Measurements from ENCODE around the gene CCNJ. TPM values are rescaled to one million over a fixed set of nuclear protein-coding genes. Genes with fewer than 3 reads are reported as not detected.
A peak's percentile ranks its signal among the peaks of the same experiment; 100 is the strongest.

Gene CCNJ
- total and polyA plus RNA-seq, 9 of the 15 experiments (the other 6 are each of a cell fraction or from before 2014, with no cell fraction given) = 0.69 to 15.7 (median 9.2) TPM

DNA sequence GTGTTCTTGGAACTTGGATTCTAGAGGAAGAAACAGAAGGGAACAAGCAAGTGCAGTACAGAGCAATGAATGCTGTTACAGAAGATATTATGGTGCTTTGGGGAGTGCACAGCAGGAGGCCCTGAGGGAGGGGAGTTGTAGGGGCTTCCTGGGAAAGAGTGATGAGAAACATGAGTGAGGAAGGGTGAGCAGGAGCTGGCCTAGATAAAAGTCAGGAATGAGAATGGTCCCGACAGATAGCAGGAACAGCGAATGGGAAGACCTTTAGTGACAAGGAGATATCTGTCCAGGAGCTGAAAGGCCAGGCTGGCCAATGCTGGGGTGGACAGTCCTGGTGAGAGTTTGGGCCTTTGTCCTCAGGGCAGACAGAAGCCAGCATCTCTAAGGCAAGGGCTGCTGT is 20.6 kb upstream of the CCNJ start (continued):
- no peak for TF ChIP-seq ATF7 (IDR thresholded peaks at IDR 0.05)
- peak; percentile 61 for TF ChIP-seq MTA2 (IDR thresholded peaks at IDR 0.05; ENCODE audit: low read depth)
- no peak for TF ChIP-seq ZNF431 (CRISPR knock-in tag; IDR thresholded peaks at IDR 0.05)
- no peak for TF ChIP-seq ZBTB49 (CRISPR knock-in tag; IDR thresholded peaks at IDR 0.05; ENCODE audit: borderline replicate concordance)
- TF ChIP-seq, protein P1, sequence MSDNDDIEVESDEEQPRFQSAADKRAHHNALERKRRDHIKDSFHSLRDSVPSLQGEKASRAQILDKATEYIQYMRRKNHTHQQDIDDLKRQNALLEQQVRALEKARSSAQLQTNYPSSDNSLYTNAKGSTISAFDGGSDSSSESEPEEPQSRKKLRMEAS (CRISPR knock-in tag; IDR thresholded peaks at IDR 0.05) = no peak
- TF ChIP-seq SMARCC2 (IDR thresholded peaks at IDR 0.05; ENCODE audit: low read depth) = no peak
- peak; percentile 73 for TF ChIP-seq NCOR1 (IDR thresholded peaks at IDR 0.05)
- TF ChIP-seq ELK1 (CRISPR knock-in tag; IDR thresholded peaks at IDR 0.05) = no peak

Measured in K562 (cell line).